Stimulated activated CD4-positive, alpha-beta T cell treated with anti-CD3 and anti-CD28 coated beads, TNF-alpha, amount 100 ng/mL, for 1 hour (primary cell): Measurements from ENCODE around the gene SLC26A3.
"Not testable (repeated sequence)": the region's sequence is repeated elsewhere in the genome, so short reads cannot be mapped to it uniquely, and the experiment has no call there.

ENCODE experiments used
- DNase-seq, 3 donors: peaks; one replicate each; pipeline ENCODE4 v3.0.0-alpha.2; 2020; ENCODE audit warnings: low read depth in 3 of 3, low spot score in 1 of 3

SLC26A3 gene

GRCh38 chr7:107803009-107803610 lies at the start of gene SLC26A3:
SLC26A3 (minus strand) TSS chr7:107803223; CDS start chr7:107794509, 8,714 bp downstream.
- no peak for DNase-seq

GRCh38 chr7:107850643-107851042 lies 47.6 kb upstream of the SLC26A3 start:
- DNase-seq = no peak

- no peak for DNase-seq
Measured at GRCh38 chr7:107850216-107850615, 47.2 kb upstream of the SLC26A3 start.

- not testable (repeated sequence) for DNase-seq
Measured at GRCh38 chr7:107848211-107848610, 45.2 kb upstream of the SLC26A3 start.

- DNase-seq = not testable (repeated sequence)
Measured at GRCh38 chr7:107847836-107848175, 44.8 kb upstream of the SLC26A3 start.

- no peak for DNase-seq
Measured at GRCh38 chr7:107847168-107847835, 44.3 kb upstream of the SLC26A3 start.

- no peak for DNase-seq
Measured at GRCh38 chr7:107846324-107846723, 43.3 kb upstream of the SLC26A3 start.

GRCh38 chr7:107843184-107843583 lies 40.2 kb upstream of the SLC26A3 start:
- no peak for DNase-seq

GRCh38 chr7:107842213-107842612 lies 39.2 kb upstream of the SLC26A3 start:
- no peak for DNase-seq

GRCh38 chr7:107838816-107839565 lies 36.0 kb upstream of the SLC26A3 start:
- DNase-seq = no peak

- DNase-seq = no peak
Measured at GRCh38 chr7:107838024-107838601, 35.1 kb upstream of the SLC26A3 start.

GRCh38 chr7:107837145-107837512 lies 34.1 kb upstream of the SLC26A3 start:
- no peak for DNase-seq

- no peak for DNase-seq
Measured at GRCh38 chr7:107836237-107837144, 33.5 kb upstream of the SLC26A3 start.

GRCh38 chr7:107834401-107834800 lies 31.4 kb upstream of the SLC26A3 start:
- no peak for DNase-seq

GRCh38 chr7:107833684-107834106 lies 30.7 kb upstream of the SLC26A3 start:
- no peak for DNase-seq

GRCh38 chr7:107830420-107830819 lies 27.4 kb upstream of the SLC26A3 start:
- no peak for DNase-seq

GRCh38 chr7:107828540-107828939 lies 25.5 kb upstream of the SLC26A3 start:
- DNase-seq = no peak

GRCh38 chr7:107827501-107827900 lies 24.5 kb upstream of the SLC26A3 start:
- no peak for DNase-seq

- DNase-seq = no peak
Measured at GRCh38 chr7:107826451-107826850, 23.4 kb upstream of the SLC26A3 start.

- no peak for DNase-seq
Measured at GRCh38 chr7:107824858-107825257, 21.8 kb upstream of the SLC26A3 start.

GRCh38 chr7:107818622-107819021 lies 15.6 kb upstream of the SLC26A3 start:
- DNase-seq = no peak
